ENCODE results near the gene SSBP3. TPM values are rescaled to one million over a fixed set of nuclear protein-coding genes. Genes with fewer than 3 reads are reported as not detected.

Gene SSBP3
- total and polyA plus RNA-seq, 2 experiments from 2014 or later: 47.4 to 68.6 TPM

DNA sequence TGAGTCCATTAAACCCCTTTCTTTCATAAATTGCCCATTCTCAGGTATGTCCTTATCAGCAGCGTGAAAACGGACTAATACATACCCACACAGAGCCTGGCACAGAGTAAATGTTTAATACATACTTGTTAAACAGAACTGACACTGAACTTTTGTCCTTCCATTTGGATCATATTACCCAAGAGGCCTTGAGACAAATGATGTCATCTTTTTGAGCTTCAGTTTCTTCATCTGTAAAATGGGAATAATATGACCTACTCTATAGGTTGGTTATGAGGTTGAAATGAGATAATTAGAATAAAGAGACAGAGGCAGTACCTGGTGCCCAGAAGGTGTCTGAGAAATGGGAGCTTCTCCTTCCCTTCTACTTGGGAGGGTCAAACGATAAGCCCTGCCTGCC lies 220.1 kb downstream of the SSBP3 start:
- no peak for ATAC-seq
- Mint-ChIP-seq H3K9me3 (no peaks in the 10 kb centered on the region), H3K4me3 (no peak overlapping the region), H3K36me3 (ENCODE audit: low read depth) (peaks cover 21% of the 10 kb centered on the region), H3K27me3 (ENCODE audit: insufficient read depth, low read depth, poor library complexity) (peaks cover 8% of the 10 kb centered on the region), H3K4me1 (peaks cover 3% of the 10 kb centered on the region; the same call in 2 of the 3 replicates), H3K27ac (no peak overlapping the region)
- Histone ChIP-seq H3K9me2 (ENCODE audit: insufficient read depth) (no peaks in the 10 kb centered on the region), H3K79me2 (replicated peaks; ENCODE audit: insufficient read depth) (no peaks in the 10 kb centered on the region), H3K27me3 (ENCODE audit: insufficient read depth) (no peaks in the 10 kb centered on the region), H4K20me1 (replicated peaks; ENCODE audit: insufficient read depth) (no peaks in the 10 kb centered on the region), H3K4me3 (no peak overlapping the region), H3K4me1 (ENCODE audit: insufficient read depth) (no peaks in the 10 kb centered on the region), H3K27ac (ENCODE audit: low read depth) (no peak overlapping the region), H3K36me3 (ENCODE audit: insufficient read depth) (no peaks in the 10 kb centered on the region), H3F3A (replicated peaks; ENCODE audit: low read depth) (no peaks in the 10 kb centered on the region), H3K4me2 (no peak overlapping the region), H2AFZ (no peak overlapping the region)
- no peak for TF ChIP-seq CREB1 (CRISPR knock-in tag; IDR thresholded peaks at IDR 0.05; ENCODE audit: low read depth)
- TF ChIP-seq STAT1 (IDR thresholded peaks at IDR 0.05; ENCODE audit: unreplicated experiment): no peak
- TF ChIP-seq, protein P1, sequence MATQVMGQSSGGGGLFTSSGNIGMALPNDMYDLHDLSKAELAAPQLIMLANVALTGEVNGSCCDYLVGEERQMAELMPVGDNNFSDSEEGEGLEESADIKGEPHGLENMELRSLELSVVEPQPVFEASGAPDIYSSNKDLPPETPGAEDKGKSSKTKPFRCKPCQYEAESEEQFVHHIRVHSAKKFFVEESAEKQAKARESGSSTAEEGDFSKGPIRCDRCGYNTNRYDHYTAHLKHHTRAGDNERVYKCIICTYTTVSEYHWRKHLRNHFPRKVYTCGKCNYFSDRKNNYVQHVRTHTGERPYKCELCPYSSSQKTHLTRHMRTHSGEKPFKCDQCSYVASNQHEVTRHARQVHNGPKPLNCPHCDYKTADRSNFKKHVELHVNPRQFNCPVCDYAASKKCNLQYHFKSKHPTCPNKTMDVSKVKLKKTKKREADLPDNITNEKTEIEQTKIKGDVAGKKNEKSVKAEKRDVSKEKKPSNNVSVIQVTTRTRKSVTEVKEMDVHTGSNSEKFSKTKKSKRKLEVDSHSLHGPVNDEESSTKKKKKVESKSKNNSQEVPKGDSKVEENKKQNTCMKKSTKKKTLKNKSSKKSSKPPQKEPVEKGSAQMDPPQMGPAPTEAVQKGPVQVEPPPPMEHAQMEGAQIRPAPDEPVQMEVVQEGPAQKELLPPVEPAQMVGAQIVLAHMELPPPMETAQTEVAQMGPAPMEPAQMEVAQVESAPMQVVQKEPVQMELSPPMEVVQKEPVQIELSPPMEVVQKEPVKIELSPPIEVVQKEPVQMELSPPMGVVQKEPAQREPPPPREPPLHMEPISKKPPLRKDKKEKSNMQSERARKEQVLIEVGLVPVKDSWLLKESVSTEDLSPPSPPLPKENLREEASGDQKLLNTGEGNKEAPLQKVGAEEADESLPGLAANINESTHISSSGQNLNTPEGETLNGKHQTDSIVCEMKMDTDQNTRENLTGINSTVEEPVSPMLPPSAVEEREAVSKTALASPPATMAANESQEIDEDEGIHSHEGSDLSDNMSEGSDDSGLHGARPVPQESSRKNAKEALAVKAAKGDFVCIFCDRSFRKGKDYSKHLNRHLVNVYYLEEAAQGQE (IDR thresholded peaks at IDR 0.05; ENCODE audit: unreplicated experiment): no peak
- TF ChIP-seq, protein P2, sequence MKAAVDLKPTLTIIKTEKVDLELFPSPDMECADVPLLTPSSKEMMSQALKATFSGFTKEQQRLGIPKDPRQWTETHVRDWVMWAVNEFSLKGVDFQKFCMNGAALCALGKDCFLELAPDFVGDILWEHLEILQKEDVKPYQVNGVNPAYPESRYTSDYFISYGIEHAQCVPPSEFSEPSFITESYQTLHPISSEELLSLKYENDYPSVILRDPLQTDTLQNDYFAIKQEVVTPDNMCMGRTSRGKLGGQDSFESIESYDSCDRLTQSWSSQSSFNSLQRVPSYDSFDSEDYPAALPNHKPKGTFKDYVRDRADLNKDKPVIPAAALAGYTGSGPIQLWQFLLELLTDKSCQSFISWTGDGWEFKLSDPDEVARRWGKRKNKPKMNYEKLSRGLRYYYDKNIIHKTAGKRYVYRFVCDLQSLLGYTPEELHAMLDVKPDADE (IDR thresholded peaks at IDR 0.05): no peak
- TF ChIP-seq, protein P3, sequence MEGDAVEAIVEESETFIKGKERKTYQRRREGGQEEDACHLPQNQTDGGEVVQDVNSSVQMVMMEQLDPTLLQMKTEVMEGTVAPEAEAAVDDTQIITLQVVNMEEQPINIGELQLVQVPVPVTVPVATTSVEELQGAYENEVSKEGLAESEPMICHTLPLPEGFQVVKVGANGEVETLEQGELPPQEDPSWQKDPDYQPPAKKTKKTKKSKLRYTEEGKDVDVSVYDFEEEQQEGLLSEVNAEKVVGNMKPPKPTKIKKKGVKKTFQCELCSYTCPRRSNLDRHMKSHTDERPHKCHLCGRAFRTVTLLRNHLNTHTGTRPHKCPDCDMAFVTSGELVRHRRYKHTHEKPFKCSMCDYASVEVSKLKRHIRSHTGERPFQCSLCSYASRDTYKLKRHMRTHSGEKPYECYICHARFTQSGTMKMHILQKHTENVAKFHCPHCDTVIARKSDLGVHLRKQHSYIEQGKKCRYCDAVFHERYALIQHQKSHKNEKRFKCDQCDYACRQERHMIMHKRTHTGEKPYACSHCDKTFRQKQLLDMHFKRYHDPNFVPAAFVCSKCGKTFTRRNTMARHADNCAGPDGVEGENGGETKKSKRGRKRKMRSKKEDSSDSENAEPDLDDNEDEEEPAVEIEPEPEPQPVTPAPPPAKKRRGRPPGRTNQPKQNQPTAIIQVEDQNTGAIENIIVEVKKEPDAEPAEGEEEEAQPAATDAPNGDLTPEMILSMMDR (conservative IDR thresholded peaks at IDR 0.05; ENCODE audit: low read depth in 2 of 2): no peak
- TF ChIP-seq, protein P4, sequence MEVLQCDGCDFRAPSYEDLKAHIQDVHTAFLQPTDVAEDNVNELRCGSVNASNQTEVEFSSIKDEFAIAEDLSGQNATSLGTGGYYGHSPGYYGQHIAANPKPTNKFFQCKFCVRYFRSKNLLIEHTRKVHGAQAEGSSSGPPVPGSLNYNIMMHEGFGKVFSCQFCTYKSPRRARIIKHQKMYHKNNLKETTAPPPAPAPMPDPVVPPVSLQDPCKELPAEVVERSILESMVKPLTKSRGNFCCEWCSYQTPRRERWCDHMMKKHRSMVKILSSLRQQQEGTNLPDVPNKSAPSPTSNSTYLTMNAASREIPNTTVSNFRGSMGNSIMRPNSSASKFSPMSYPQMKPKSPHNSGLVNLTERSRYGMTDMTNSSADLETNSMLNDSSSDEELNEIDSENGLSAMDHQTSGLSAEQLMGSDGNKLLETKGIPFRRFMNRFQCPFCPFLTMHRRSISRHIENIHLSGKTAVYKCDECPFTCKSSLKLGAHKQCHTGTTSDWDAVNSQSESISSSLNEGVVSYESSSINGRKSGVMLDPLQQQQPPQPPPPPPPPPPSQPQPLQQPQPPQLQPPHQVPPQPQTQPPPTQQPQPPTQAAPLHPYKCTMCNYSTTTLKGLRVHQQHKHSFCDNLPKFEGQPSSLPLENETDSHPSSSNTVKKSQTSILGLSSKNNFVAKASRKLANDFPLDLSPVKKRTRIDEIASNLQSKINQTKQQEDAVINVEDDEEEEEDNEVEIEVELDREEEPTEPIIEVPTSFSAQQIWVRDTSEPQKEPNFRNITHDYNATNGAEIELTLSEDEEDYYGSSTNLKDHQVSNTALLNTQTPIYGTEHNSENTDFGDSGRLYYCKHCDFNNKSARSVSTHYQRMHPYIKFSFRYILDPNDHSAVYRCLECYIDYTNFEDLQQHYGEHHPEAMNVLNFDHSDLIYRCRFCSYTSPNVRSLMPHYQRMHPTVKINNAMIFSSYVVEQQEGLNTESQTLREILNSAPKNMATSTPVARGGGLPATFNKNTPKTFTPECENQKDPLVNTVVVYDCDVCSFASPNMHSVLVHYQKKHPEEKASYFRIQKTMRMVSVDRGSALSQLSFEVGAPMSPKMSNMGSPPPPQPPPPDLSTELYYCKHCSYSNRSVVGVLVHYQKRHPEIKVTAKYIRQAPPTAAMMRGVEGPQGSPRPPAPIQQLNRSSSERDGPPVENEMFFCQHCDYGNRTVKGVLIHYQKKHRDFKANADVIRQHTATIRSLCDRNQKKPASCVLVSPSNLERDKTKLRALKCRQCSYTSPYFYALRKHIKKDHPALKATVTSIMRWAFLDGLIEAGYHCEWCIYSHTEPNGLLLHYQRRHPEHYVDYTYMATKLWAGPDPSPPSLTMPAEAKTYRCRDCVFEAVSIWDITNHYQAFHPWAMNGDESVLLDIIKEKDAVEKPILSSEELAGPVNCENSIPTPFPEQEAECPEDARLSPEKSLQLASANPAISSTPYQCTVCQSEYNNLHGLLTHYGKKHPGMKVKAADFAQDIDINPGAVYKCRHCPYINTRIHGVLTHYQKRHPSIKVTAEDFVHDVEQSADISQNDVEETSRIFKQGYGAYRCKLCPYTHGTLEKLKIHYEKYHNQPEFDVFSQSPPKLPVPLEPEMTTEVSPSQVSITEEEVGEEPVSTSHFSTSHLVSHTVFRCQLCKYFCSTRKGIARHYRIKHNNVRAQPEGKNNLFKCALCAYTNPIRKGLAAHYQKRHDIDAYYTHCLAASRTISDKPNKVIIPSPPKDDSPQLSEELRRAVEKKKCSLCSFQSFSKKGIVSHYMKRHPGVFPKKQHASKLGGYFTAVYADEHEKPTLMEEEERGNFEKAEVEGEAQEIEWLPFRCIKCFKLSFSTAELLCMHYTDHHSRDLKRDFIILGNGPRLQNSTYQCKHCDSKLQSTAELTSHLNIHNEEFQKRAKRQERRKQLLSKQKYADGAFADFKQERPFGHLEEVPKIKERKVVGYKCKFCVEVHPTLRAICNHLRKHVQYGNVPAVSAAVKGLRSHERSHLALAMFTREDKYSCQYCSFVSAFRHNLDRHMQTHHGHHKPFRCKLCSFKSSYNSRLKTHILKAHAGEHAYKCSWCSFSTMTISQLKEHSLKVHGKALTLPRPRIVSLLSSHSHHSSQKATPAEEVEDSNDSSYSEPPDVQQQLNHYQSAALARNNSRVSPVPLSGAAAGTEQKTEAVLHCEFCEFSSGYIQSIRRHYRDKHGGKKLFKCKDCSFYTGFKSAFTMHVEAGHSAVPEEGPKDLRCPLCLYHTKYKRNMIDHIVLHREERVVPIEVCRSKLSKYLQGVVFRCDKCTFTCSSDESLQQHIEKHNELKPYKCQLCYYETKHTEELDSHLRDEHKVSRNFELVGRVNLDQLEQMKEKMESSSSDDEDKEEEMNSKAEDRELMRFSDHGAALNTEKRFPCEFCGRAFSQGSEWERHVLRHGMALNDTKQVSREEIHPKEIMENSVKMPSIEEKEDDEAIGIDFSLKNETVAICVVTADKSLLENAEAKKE (CRISPR knock-in tag; IDR thresholded peaks at IDR 0.05): no peak
- TF ChIP-seq NANOG (IDR thresholded peaks at IDR 0.05; ENCODE audit: borderline replicate concordance): no peak
- TF ChIP-seq JUNB (IDR thresholded peaks at IDR 0.05; ENCODE audit: unreplicated experiment): no peak
- no peak for TF ChIP-seq POLR2AphosphoS5 (IDR thresholded peaks at IDR 0.05; ENCODE audit: low read depth)
- no peak for TF ChIP-seq EZH2 (IDR thresholded peaks at IDR 0.05; ENCODE audit: low read depth, unreplicated experiment)
- TF ChIP-seq ZNF331 (CRISPR knock-in tag; IDR thresholded peaks at IDR 0.05; ENCODE audit: low read depth): no peak
- DNase-seq (ENCODE audit: low spot score): no peak
